Fibroblast of lung (primary cell): Measurements from ENCODE around the gene CCKAR.

ENCODE experiments used
- EZH2 ChIP-seq: IDR thresholded peaks from 2 replicates; pipeline ENCODE4 v1.5.1; 2012; ENCODE audit warnings: low read length, control low read depth, mild to moderate bottlenecking; ENCODE audit errors: missing control alignments
- TF ChIP-seq, protein P1 (sequence below), 2 donors: IDR thresholded peaks in 1 of 2; conservative IDR thresholded peaks in 1 of 2; 1 replicate in 1 of 2; 2 replicates in 1 of 2; pipeline ENCODE4 v1.5.1; 2011 to 2012; ENCODE audit warnings: low read length in 2 of 2, control low read depth in 1 of 2, inconsistent platforms in 1 of 2, low read depth in 1 of 2, mild to moderate bottlenecking in 1 of 2

DNA sequence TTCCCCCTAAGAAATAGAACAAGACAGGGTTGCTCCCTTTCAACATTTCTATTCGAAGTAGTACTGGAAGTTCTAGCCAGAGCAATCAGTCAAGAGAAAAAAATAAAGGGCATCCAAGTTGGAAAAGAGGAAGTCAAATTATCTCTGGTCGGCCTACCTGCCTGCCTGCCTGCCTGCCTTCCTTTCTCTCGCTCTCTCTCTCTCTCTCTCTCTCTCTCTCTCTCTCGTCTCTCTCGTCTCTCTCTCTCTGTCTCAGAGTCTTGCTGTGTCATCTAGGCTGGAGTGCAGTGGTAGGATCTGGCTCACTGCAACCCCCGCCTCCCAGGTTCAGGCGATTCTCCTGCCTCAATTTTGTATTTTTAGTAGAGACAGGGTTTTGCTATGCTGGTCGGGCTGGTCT is 42.9 kb downstream of the CCKAR start:
- TF ChIP-seq, protein P1, sequence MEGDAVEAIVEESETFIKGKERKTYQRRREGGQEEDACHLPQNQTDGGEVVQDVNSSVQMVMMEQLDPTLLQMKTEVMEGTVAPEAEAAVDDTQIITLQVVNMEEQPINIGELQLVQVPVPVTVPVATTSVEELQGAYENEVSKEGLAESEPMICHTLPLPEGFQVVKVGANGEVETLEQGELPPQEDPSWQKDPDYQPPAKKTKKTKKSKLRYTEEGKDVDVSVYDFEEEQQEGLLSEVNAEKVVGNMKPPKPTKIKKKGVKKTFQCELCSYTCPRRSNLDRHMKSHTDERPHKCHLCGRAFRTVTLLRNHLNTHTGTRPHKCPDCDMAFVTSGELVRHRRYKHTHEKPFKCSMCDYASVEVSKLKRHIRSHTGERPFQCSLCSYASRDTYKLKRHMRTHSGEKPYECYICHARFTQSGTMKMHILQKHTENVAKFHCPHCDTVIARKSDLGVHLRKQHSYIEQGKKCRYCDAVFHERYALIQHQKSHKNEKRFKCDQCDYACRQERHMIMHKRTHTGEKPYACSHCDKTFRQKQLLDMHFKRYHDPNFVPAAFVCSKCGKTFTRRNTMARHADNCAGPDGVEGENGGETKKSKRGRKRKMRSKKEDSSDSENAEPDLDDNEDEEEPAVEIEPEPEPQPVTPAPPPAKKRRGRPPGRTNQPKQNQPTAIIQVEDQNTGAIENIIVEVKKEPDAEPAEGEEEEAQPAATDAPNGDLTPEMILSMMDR (conservative IDR thresholded peaks at IDR 0.05 in 1 of 2, IDR thresholded peaks at IDR 0.05 in 1 of 2; ENCODE audit: low read depth in 1 of 2, low read length in 2 of 2) = no peak
- TF ChIP-seq EZH2 = no peak
